GM21423 (cell line): Measurements from ENCODE around the gene ADRA1B.
"Not testable (repeated sequence)": the region's sequence is repeated elsewhere in the genome, so short reads cannot be mapped to it uniquely, and the experiment has no call there.

Source experiments
- ATAC-seq: cut with Tn5 transposase; IDR thresholded peaks from one replicate; pipeline ENCODE4 v1.9.1; 2021; ENCODE audit warnings: mild to moderate bottlenecking, moderate library complexity; ENCODE audit not compliant: unreplicated experiment

The ADRA1B gene

DNA sequence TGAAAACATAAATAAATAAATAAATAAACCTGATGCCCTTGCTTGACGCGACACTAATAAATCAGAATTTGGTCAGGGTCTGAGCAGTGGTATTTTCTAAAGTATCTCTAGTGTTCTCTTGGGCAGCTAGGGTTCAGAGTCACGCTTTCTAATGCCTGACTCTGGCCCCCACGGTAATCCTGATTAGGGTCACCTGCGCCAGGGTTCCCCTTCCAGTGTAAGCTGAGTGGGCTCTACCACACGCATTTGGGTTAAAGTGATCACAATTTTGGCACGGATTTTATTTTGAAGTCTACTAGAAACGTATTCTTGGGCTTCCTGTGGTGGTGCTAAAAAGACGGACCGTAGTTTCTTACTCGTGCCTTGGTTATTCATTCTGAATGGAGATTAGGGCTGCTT, 93.3 kb downstream of the ADRA1B start:
- ATAC-seq = no peak

DNA sequence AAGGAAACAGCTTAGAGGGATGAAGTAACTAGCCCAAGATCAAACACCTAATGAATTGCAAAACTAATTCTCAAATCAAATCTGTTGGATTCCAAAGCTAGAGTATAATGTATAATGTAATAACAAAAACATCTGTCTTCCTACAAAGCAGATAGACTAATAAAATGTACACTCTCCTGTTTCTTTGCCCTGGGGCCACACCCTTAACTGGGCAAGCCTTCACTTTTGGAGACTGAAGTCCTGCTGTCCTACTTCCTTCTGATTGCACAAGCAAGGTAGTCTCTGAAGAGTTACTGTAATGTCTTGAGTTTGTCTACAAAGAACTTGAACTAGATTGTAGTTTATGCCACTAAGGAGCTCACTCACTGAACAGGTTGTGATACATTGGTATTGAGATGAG, 95.2 kb downstream of the ADRA1B start:
- no peak for ATAC-seq

DNA sequence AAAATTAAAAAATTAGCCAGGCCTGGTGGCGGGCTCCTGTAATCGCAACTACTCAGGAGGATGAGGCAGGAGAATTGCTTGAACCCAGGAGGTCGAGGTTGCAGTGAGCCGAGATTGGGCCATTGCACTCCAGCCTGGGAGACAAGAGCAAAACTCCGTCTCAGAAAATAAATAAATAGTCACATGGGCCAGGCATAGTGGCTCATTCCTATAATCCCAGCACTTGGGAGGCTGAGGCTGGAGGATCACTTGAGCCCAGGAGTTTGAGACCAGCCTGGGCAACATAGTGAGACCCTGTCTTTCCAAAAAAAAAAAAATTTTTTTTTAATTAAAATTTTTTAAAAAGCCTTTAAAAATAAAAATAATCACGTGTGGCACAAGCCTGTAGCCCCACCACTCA, 97.9 kb downstream of the ADRA1B start:
- ATAC-seq = not testable (repeated sequence)

DNA sequence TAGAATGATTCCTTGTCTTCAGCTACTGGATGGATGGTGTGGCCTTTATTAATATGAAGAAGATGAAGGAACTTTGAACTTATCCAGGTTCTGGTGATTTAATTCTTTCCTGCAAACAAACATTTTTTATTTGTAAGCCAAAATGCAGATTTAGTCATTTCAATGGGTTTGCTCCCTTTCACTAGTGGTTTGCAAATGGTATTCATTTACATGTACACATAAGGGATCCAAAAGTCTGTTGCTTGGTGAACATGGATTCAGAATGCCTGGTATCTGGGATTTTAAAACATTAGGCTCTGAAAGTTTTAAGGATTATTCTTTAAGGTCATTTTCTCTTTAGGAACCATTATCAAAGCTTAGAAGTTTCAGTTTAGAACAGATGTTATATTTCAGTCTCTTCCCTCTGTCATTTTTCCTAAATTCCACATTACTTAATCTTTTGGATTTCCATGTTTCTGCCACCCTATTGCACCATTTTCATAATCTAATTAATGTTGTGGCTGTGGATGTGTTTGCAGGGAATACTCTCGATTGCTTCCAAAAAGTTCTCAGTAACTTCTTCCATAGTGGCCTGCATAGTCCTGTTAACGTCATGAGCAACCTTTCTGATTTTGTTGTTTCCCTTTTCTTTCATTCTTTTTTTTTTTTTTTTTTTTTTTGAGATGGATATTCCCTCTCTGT, 102.8 kb downstream of the ADRA1B start:
- no peak for ATAC-seq

DNA sequence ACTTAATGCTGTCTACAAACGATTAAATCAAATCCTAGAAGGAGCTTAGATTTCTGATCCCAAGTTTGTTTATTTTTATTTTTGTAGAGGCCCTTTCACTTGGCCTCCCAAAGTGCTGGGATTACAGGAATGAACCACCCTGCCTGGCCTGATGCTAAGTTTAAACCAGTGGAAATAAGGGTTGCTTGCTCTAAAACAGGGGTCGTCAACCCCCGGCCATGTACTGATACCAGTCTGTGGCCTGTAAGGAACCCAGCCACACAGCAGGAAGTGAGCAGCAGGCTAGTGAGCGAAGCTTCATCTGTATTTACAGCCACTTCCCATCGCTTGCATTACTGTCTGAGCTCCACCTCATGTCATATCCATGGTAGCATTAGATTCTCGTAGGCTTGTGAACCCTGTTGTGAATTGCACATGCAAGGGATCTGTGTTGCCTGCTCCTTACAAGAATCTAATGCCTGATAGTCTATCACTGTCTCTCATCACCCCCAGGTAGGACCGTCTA, 104.0 kb downstream of the ADRA1B start:
- ATAC-seq = no peak

DNA sequence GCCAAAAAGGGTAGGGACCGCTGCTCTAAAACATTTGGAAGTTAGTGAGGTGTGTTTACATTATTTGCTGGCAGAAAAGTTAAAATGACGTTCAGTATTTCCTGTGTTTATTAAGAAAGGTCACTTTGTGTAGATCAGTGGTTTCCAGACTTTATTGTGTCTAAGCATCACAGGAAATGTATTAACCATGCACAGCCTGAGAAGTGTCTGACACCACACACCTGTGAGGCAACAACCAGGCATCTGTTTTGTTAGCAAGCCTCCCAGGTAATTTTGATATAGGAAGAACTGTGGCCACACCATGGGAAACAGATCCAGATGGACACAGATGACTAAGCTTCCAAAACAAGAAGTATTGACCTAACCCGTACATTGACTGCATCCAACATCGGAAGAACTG, 104.7 kb downstream of the ADRA1B start:
- no peak for ATAC-seq

DNA sequence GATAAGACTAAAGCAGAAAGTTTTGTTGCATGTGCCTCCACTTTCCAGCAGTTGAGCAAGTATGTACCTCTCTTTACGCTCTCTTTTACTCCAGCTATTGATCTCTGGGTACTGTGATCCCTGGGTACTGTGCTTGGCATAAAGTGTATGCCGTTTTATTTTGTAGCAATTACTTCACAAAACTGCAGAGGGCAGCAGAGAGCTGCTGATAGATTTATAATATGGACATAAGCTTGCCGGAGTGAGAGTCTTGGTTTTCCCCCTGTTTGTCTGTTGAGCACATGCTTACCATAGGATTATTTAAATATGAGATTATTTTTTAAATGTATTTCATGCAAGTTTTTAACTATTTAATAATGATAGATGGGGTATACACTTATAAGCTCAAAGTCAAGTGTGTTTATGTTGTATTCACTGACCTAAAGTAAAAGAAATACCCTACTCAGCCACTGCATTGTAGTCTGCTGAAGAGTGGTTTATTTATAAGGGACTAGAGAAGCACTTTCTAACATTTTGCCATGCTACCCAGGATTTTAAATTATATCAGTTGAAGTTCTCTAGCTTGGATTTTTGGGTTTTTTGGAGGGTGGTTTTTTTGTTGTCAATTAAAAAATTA, 105.7 kb downstream of the ADRA1B start:
- peak; percentile 91 for ATAC-seq
